NT2/D1 (cell line): ENCODE measurements around the gene PEX10.

Experiments
- DNase-seq: peaks from one replicate; pipeline ENCODE4 v3.0.0-alpha.2; 2011; ENCODE audit warnings: low read depth, low spot score
- H3K27me3 ChIP-seq: 2 replicates; pipeline ENCODE4 v1.6.0; 2011; ENCODE audit warnings: mild to moderate bottlenecking; ENCODE audit not compliant: insufficient read length, insufficient read depth
- H3K36me3 ChIP-seq: 2 replicates; pipeline ENCODE4 v1.6.1; 2011; ENCODE audit warnings: mild to moderate bottlenecking, low read length, mixed read lengths; ENCODE audit not compliant: insufficient read depth, insufficient read length
- H3K4me1 ChIP-seq: 2 replicates; pipeline ENCODE4 v1.5.1; 2011; ENCODE audit not compliant: insufficient read depth, insufficient read length
- H3K4me3 ChIP-seq: 2 replicates; pipeline ENCODE4 v1.5.1; 2011; ENCODE audit warnings: low read depth; ENCODE audit not compliant: insufficient read length
- H3K9ac ChIP-seq: 2 replicates; pipeline ENCODE4 v1.6.0; 2011; ENCODE audit warnings: low read depth; ENCODE audit not compliant: insufficient read length
- H3K9me3 ChIP-seq: 2 replicates; pipeline ENCODE4 v1.5.1; 2011; ENCODE audit warnings: mild to moderate bottlenecking, low read length; ENCODE audit not compliant: insufficient read depth
- SUZ12 ChIP-seq: IDR thresholded peaks from 2 replicates; pipeline ENCODE4 v1.6.1; 2011; ENCODE audit not compliant: insufficient read length, insufficient read depth; ENCODE audit errors: extremely low read depth
- YY1 ChIP-seq: IDR thresholded peaks from 2 replicates; pipeline ENCODE4 v1.6.1; 2011; ENCODE audit not compliant: insufficient read length, insufficient read depth
- ZNF274 ChIP-seq: IDR thresholded peaks from 2 replicates; pipeline ENCODE4 v1.6.1; 2011; ENCODE audit warnings: mild to moderate bottlenecking, low read depth, low read length

Gene PEX10

GRCh38 chr1:2393471-2393877 is 18.9 kb downstream of the PEX10 start:
- Histone ChIP-seq H3K9ac (peak overlapping the region; percentile 85), H3K27me3 (no peaks in the 10 kb centered on the region), H3K9me3 (no peaks in the 10 kb centered on the region), H3K4me3 (no peak overlapping the region), H3K36me3 (peaks cover 72% of the 10 kb centered on the region), H3K4me1 (peaks cover 4% of the 10 kb centered on the region)
- DNase-seq = no peak
- TF ChIP-seq SUZ12 = no peak
- no peak for TF ChIP-seq ZNF274
- TF ChIP-seq YY1 = no peak

- no peaks in the 10 kb centered on the region for H3K9me3 ChIP-seq
- no peaks in the 10 kb centered on the region for H3K27me3 ChIP-seq
- TF ChIP-seq YY1 (no peak), SUZ12 (no peak), ZNF274 (no peak)
- peak overlapping the region; percentile 92 for H3K4me3 ChIP-seq
- peaks cover 74% of the 10 kb centered on the region for H3K36me3 ChIP-seq
- peak overlapping the region; percentile 85 for H3K9ac ChIP-seq
- H3K4me1 ChIP-seq = peaks cover 4% of the 10 kb centered on the region
- DNase-seq = no peak
These were observed 19.7 kb downstream of the PEX10 start for GRCh38 chr1:2392686-2393085.

- Histone ChIP-seq H3K4me1 (peaks cover 4% of the 10 kb centered on the region), H3K27me3 (no peaks in the 10 kb centered on the region), H3K9me3 (no peaks in the 10 kb centered on the region), H3K36me3 (peaks cover 74% of the 10 kb centered on the region), H3K9ac (peak overlapping the region; percentile 85), H3K4me3 (peak overlapping the region; percentile 92)
- no peak for TF ChIP-seq YY1
- TF ChIP-seq ZNF274 = no peak
- TF ChIP-seq SUZ12 = no peak
- no peak for DNase-seq
These were observed 20.3 kb downstream of the PEX10 start for GRCh38 chr1:2391931-2392509.

- Histone ChIP-seq H3K4me3 (peak within 1 kb of the TSS; percentile 92), H3K36me3 (peaks cover 71% of the 10 kb centered on the region), H3K4me1 (peaks cover 4% of the 10 kb centered on the region), H3K9me3 (no peaks in the 10 kb centered on the region), H3K9ac (peak within 1 kb of the TSS; percentile 93), H3K27me3 (no peaks in the 10 kb centered on the region)
- TF ChIP-seq SUZ12 (no peak), YY1 (peak; percentile 63)
- peak; percentile 95 for DNase-seq
These were observed 21.1 kb downstream of the PEX10 start, which contains the start of the genes MORN1 and RER1 for GRCh38 chr1:2391041-2391930. Gene MORN1 (minus strand): TSS chr1:2391554. CDS start chr1:2391533, 21 bp downstream. Gene RER1 (plus strand): TSS chr1:2391841. CDS start chr1:2395791, 3,950 bp downstream.

- Histone ChIP-seq H3K4me1 (peaks cover 4% of the 10 kb centered on the region), H3K27me3 (no peaks in the 10 kb centered on the region), H3K9ac (peak overlapping the region; percentile 93), H3K9me3 (no peaks in the 10 kb centered on the region), H3K4me3 (no peak overlapping the region), H3K36me3 (peaks cover 60% of the 10 kb centered on the region)
- no peak for DNase-seq
- TF ChIP-seq SUZ12 (no peak), YY1 (no peak)
These were observed 22.7 kb downstream of the PEX10 start for GRCh38 chr1:2389644-2390043.

- Histone ChIP-seq H3K36me3 (peaks cover 49% of the 10 kb centered on the region), H3K4me3 (no peak overlapping the region), H3K4me1 (peaks cover 8% of the 10 kb centered on the region), H3K27me3 (no peaks in the 10 kb centered on the region), H3K9ac (no peak overlapping the region), H3K9me3 (no peaks in the 10 kb centered on the region)
- TF ChIP-seq ZNF274 = no peak
- no peak for TF ChIP-seq SUZ12
- TF ChIP-seq YY1 = no peak
- no peak for DNase-seq
These were observed 24.1 kb downstream of the PEX10 start for GRCh38 chr1:2388004-2388913.
